Measurements from ENCODE around the gene GRK4.

GRK4 gene

GRCh38 chr4:3074846-3075651 is 111.7 kb downstream of the GRK4 start:
- no peak for DNase-seq

DNA sequence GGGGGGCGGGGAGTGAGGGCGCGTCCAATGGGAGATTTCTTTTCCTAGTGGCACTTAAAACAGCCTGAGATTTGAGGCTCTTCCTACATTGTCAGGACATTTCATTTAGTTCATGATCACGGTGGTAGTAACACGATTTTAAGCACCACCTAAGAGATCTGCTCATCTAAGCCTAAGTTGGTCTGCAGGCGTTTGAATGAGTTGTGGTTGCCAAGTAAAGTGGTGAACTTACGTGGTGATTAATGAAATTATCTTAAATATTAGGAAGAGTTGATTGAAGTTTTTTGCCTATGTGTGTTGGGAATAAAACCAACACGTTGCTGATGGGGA is 112.2 kb downstream of the GRK4 start:
- no peak for DNase-seq

DNA sequence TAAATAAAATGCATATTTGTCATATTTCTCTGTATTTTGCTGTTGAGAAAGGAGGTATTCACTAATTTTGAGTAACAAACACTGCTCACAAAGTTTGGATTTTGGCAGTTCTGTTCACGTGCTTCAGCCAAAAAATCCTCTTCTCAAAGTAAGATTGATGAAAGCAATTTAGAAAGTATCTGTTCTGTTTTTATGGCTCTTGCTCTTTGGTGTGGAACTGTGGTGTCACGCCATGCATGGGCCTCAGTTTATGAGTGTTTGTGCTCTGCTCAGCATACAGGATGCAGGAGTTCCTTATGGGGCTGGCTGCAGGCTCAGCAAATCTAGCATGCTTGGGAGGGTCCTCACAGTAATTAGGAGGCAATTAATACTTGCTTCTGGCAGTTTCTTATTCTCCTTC is 114.4 kb downstream of the GRK4 start:
- DNase-seq: no peak

GRCh38 chr4:3079694-3080123 is 116.3 kb downstream of the GRK4 start:
- no peak for DNase-seq

GRCh38 chr4:3082925-3083515 is 119.6 kb downstream of the GRK4 start:
- no peak for DNase-seq

- no peak for DNase-seq
Observed at GRCh38 chr4:3083732-3084131, 120.4 kb downstream of the GRK4 start.

DNA sequence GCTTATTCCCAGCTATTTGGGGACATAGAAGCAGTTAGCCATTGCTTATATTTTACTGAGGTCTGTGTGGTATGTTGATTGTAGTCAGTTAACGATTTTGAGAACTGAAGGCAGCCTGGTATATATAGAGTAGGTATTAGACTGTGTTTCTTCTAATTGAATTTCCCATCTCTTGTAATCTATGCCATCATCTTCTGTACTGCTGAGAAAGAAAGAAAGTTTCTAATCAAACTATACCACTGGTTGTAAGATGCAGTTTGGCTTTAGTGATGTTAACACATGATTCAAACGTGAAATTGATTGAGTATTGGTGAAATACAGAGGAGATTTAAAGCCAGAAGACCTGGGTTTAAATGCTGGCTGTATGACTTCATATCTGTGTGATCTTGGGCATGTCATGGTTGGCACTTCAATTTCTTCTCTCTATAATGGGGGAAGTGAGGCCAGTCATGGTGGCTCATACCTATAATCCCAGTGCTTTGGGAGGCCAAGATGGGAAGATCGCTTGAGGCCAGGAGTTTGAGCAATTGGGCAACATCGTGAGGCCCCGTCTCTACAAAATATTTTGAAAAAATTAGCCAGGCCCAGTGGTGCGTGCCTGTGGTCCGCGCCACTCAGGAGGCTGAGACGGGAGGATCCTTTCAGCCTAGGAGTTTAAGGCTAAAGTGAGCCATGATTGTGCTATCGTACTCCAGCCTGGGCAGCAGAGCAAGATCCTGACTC is 122.7 kb downstream of the GRK4 start:
- DNase-seq: no peak

DNA sequence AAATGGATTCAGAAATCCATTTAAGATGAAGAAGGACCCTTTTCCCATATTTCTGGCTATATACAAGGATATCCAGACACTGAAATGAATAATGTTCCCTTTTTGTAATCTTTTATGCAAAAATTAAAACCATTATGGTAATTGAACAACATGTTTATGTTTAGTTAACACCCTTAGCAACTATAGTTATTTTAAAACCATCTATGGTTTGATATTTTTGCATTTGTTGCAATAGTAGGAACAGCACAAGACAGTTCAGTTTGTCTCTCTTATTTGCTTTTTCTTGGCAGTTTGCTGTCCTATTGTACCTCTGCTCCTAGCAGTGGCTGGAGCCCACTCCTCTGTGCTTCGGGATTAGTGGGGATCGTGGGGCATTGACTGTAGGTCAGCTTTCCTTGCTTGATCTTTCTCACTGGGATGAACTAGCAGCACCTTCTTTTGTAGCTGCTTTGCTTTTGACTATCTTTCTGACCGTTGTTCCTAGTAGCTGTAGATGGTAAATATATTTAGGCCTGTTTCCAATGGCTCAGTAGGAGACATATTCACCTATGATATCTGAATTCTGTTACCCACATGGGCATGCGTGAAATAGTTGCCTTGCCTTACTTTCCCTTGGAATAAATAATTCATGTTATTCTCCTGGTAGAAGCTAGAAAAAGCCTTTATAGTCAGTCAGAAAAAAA is 123.9 kb downstream of the GRK4 start:
- no peak for DNase-seq

Measured in NK-92 treated with Interleukin-12 subunit alpha and Interleukin-12 subunit beta, amount 100 ng/mL, for 24 hours (cell line).